NCI-H446 treated with DMSO at 0.1 percent for 48 hours (cell line): ENCODE results near the gene TMEM129.

Experiments
- DNase-seq: peaks from one replicate; lab custom pipeline; 2025; lab: John Stamatoyannopoulos, UW

TMEM129 gene

GRCh38 chr4:1758306-1759121 lies 37.4 kb upstream of the TMEM129 start:
- DNase-seq, result no peak

GRCh38 chr4:1757836-1758235 lies 36.7 kb upstream of the TMEM129 start:
- no peak for DNase-seq

- DNase-seq, result no peak
These were observed 36.0 kb upstream of the TMEM129 start for GRCh38 chr4:1756893-1757779.

GRCh38 chr4:1756079-1756478 lies 35.0 kb upstream of the TMEM129 start:
- no peak for DNase-seq

GRCh38 chr4:1755297-1755696 lies 34.2 kb upstream of the TMEM129 start:
- no peak for DNase-seq

GRCh38 chr4:1754336-1754735 lies 33.2 kb upstream of the TMEM129 start:
- no peak for DNase-seq

- no peak for DNase-seq
These were observed 32.7 kb upstream of the TMEM129 start for GRCh38 chr4:1753697-1754311.

GRCh38 chr4:1753294-1753696 lies 32.2 kb upstream of the TMEM129 start:
- DNase-seq, result no peak

GRCh38 chr4:1752284-1753041 lies 31.3 kb upstream of the TMEM129 start:
- DNase-seq, result no peak

GRCh38 chr4:1751919-1752283 lies 30.8 kb upstream of the TMEM129 start:
- no peak for DNase-seq

GRCh38 chr4:1751155-1751918 lies 30.2 kb upstream of the TMEM129 start:
- no peak for DNase-seq

- no peak for DNase-seq
These were observed 29.4 kb upstream of the TMEM129 start for GRCh38 chr4:1750381-1751154.

- no peak for DNase-seq
These were observed 28.7 kb upstream of the TMEM129 start for GRCh38 chr4:1749826-1750225.

GRCh38 chr4:1749370-1749769 lies 28.2 kb upstream of the TMEM129 start:
- no peak for DNase-seq

GRCh38 chr4:1748465-1748995 lies 27.4 kb upstream of the TMEM129 start:
- no peak for DNase-seq

- DNase-seq, result no peak
These were observed 26.5 kb upstream of the TMEM129 start for GRCh38 chr4:1747603-1747967.

- no peak for DNase-seq
These were observed 25.9 kb upstream of the TMEM129 start for GRCh38 chr4:1746919-1747602.

- peak; percentile 0 for DNase-seq
These were observed 25.2 kb upstream of the TMEM129 start for GRCh38 chr4:1746265-1746691.

- no peak for DNase-seq
These were observed 24.6 kb upstream of the TMEM129 start for GRCh38 chr4:1745697-1746096.

- no peak for DNase-seq
These were observed 24.0 kb upstream of the TMEM129 start for GRCh38 chr4:1745165-1745564.
